ENCODE data around the gene KLHL20.

- TF ChIP-seq EZH2 (IDR thresholded peaks at IDR 0.05; ENCODE audit: borderline replicate concordance, low read depth, low read length, poor library complexity, severe bottlenecking): no peak
- TF ChIP-seq CTCF (conservative IDR thresholded peaks at IDR 0.05; ENCODE audit: low read depth, low read length): no peak
Measured at GRCh38 chr1:173702736-173703135, 12.0 kb upstream of the KLHL20 start.
